HepG2 (cell line): ENCODE measurements around the gene LINC00237. TPM values are rescaled to one million over a fixed set of nuclear protein-coding genes. Genes with fewer than 3 reads are reported as not detected.

Experiments used
- BRCA1 ChIP-seq: sonication (generic); formaldehyde crosslinking; IDR thresholded peaks from 2 replicates; pipeline ENCODE4 v1.4.0; 2020; ENCODE audit warnings: missing genetic modification reagents
- BRD4 ChIP-seq: sonication (generic); formaldehyde crosslinking; IDR thresholded peaks from 2 replicates; pipeline ENCODE4 v1.4.0; 2020; ENCODE audit warnings: missing genetic modification reagents
- FOXA3 ChIP-seq: IDR thresholded peaks from 2 replicates; pipeline ENCODE4 v1.6.1; 2016; ENCODE audit warnings: missing genetic modification reagents, missing compliant biosample characterization
- HNF4G ChIP-seq, 2 experiments: sonication (generic) in 1 of 2; formaldehyde crosslinking in 1 of 2; IDR thresholded peaks; 2 replicates each; pipeline versions ENCODE4 v1.4.0 to v1.6.1; 2011 to 2020; ENCODE audit warnings: borderline replicate concordance in 2 of 2, low read depth in 2 of 2, mild to moderate bottlenecking in 2 of 2, low read length in 1 of 2, missing genetic modification reagents in 1 of 2, moderate library complexity in 1 of 2
- ISX ChIP-seq: sonication (generic); formaldehyde crosslinking; conservative IDR thresholded peaks from 2 replicates; pipeline ENCODE4 v1.5.0; 2020; ENCODE audit warnings: missing genetic modification reagents
- MAFK ChIP-seq, 2 experiments: IDR thresholded peaks in 1 of 2; conservative IDR thresholded peaks in 1 of 2; 2 replicates each; pipeline ENCODE4 v1.6.1; 2011; ENCODE audit warnings: improper control_type of control experiment in 2 of 2, low read length in 2 of 2
- MTF1 ChIP-seq: sonication (generic); formaldehyde crosslinking; IDR thresholded peaks from 2 replicates; pipeline ENCODE4 v1.5.0; 2020; ENCODE audit warnings: missing genetic modification reagents
- TGIF2 ChIP-seq: IDR thresholded peaks from 2 replicates; pipeline ENCODE4 v1.6.1; 2016; ENCODE audit warnings: control low read depth, missing compliant biosample characterization
- TP53 ChIP-seq: sonication (generic); formaldehyde crosslinking; conservative IDR thresholded peaks from 2 replicates; pipeline ENCODE4 v1.4.0; 2020; ENCODE audit warnings: missing genetic modification reagents
- ZNF317 ChIP-seq: sonication (generic); formaldehyde crosslinking; IDR thresholded peaks from 2 replicates; pipeline ENCODE4 v1.5.0; 2020; ENCODE audit warnings: mild to moderate bottlenecking, missing genetic modification reagents
- ZNF350 ChIP-seq: sonication (generic); formaldehyde crosslinking; IDR thresholded peaks from 2 replicates; pipeline ENCODE4 v1.4.0; 2020; ENCODE audit warnings: mild to moderate bottlenecking, low read depth, missing genetic modification reagents, borderline replicate concordance
- ZNF441 ChIP-seq: sonication (generic); formaldehyde crosslinking; IDR thresholded peaks from 2 replicates; pipeline ENCODE4 v1.7.0; 2021; ENCODE audit warnings: missing genetic modification reagents, borderline replicate concordance
- ZNF607 ChIP-seq: sonication (generic); formaldehyde crosslinking; IDR thresholded peaks from 2 replicates; pipeline ENCODE4 v1.5.1; 2020; ENCODE audit warnings: missing genetic modification reagents, mild to moderate bottlenecking, borderline replicate concordance
- ZNF761 ChIP-seq: sonication (generic); formaldehyde crosslinking; conservative IDR thresholded peaks from 2 replicates; pipeline ENCODE4 v1.4.0; 2020; ENCODE audit warnings: mild to moderate bottlenecking, missing genetic modification reagents
- polyA plus RNA-seq, 8 experiments: library from polyadenylated mRNA; depleted of rRNA in 3 of 8; stranded (reverse) in 7 of 8; unstranded in 1 of 8; fragments of >200 nt; fragmentation: Illumina TruSeq in 4 of 8; extraction: Trizol in 4 of 8; gene quantifications; 2 replicates each; pipeline versions ENCODE4 v1.2.1 to v1.2.3, GENCODE V29; 2011 to 2016; ENCODE audit warnings: low read depth in 4 of 8, missing spikeins in 1 of 8, mixed read lengths in 1 of 8; ENCODE audit not compliant: insufficient read depth in 1 of 8
- total RNA-seq, 5 experiments: library from RNA; depleted of rRNA; stranded (reverse); fragments of >200 nt; fragmentation: Illumina TruSeq; extraction: Trizol; gene quantifications; 2 replicates each; pipeline ENCODE4 v1.2.3, GENCODE V29; 2016; ENCODE audit warnings: low read depth in 1 of 5
- TF ChIP-seq, protein P1 (sequence below), 2 experiments: sonication (generic) in 1 of 2; formaldehyde crosslinking in 1 of 2; IDR thresholded peaks; 2 replicates each; pipeline versions ENCODE4 v1.4.0 to v1.6.1; 2016 to 2020; ENCODE audit warnings: borderline replicate concordance in 1 of 2, low read depth in 1 of 2, mild to moderate bottlenecking in 1 of 2, missing genetic modification reagents in 1 of 2
- TF ChIP-seq, protein P2 (sequence below): sonication (generic); formaldehyde crosslinking; IDR thresholded peaks from 2 replicates; pipeline ENCODE4 v1.4.0; 2020; ENCODE audit warnings: missing genetic modification reagents, borderline replicate concordance
- TF ChIP-seq, protein P3 (sequence below): sonication (generic); formaldehyde crosslinking; IDR thresholded peaks from 2 replicates; pipeline ENCODE4 v1.4.0; 2020; ENCODE audit warnings: missing genetic modification reagents, borderline replicate concordance

Gene LINC00237
- total and polyA plus RNA-seq, 2 of the 13 experiments (the other 11 are each of a cell fraction or from before 2014, with no cell fraction given), result not detected

DNA sequence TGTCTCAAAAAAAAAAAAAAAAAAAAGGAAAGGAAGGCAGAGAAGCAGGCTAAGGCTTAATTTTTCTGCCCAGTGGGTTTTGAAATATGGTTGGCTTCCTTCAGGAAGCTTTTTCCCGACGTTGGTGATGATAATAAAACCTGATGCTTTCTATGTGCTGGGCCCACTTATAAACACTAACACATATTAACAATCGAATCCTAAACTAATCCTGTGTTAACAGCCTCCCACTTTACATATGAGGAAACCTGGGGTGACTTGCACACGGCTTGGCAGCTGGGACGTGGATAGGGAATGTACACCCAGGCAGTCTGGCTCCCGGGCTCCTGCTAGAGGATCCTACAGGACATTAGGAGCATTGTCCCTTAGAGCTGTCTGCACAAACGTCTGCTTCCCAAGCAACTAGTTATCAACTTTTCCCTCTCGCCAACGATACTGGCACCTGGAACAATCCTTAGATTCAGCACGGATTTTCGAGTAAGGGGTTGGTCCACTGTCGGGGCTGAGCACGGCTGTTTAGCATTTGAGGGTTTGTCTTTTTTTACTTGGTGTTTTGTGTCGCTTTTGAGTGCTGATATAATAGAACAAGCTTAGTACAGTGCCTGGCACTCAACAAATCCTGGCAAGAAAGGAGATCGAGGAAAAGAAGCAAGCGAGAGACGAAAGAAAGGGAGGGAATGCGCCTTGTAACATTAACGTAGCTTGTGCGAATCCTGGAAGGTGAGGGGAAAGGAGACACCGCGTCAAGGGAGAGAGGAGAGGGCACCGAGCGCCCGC is 19.1 kb upstream of the LINC00237 start (continued):
- TF ChIP-seq, protein P1, sequence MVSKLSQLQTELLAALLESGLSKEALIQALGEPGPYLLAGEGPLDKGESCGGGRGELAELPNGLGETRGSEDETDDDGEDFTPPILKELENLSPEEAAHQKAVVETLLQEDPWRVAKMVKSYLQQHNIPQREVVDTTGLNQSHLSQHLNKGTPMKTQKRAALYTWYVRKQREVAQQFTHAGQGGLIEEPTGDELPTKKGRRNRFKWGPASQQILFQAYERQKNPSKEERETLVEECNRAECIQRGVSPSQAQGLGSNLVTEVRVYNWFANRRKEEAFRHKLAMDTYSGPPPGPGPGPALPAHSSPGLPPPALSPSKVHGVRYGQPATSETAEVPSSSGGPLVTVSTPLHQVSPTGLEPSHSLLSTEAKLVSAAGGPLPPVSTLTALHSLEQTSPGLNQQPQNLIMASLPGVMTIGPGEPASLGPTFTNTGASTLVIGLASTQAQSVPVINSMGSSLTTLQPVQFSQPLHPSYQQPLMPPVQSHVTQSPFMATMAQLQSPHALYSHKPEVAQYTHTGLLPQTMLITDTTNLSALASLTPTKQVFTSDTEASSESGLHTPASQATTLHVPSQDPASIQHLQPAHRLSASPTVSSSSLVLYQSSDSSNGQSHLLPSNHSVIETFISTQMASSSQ (IDR thresholded peaks at IDR 0.05; ENCODE audit: low read depth), result no peak
- TF ChIP-seq, protein P1 (CRISPR knock-in tag; IDR thresholded peaks at IDR 0.05; ENCODE audit: borderline replicate concordance), result no peak
- TF ChIP-seq HNF4G (IDR thresholded peaks at IDR 0.05; ENCODE audit: borderline replicate concordance, low read depth, low read length) (no peak; the same call in 1 of the 2 replicates), HNF4G (CRISPR knock-in tag; IDR thresholded peaks at IDR 0.05; ENCODE audit: borderline replicate concordance, low read depth) (no peak), MTF1 (CRISPR knock-in tag) (peak; percentile 92), ZNF317 (peak; percentile 42; the same call in 1 of the 2 replicates), TGIF2 (CRISPR knock-in tag) (peak; percentile 46), ZNF607 (CRISPR knock-in tag) (0 out of 2 replicates have a peak, but pooled peaks have one; percentile 28), BRD4 (CRISPR knock-in tag) (0 out of 2 replicates have a peak, but pooled peaks have one; percentile 73), BRCA1 (peak; percentile 47; the same call in 1 of the 2 replicates), ZNF350 (CRISPR knock-in tag) (no peak), ZNF761 (CRISPR knock-in tag) (peak; percentile 94), TP53 (CRISPR knock-in tag) (no peak), ISX (CRISPR knock-in tag) (no peak), MAFK (conservative IDR thresholded peaks at IDR 0.05 in 1 of 2, IDR thresholded peaks at IDR 0.05 in 1 of 2; ENCODE audit: low read length in 2 of 2) (no peak), ZNF441 (CRISPR knock-in tag) (0 out of 2 replicates have a peak, but pooled peaks have one; percentile 56), FOXA3 (CRISPR knock-in tag) (peak; percentile 10; the same call in 1 of the 2 replicates)
- TF ChIP-seq, protein P2, sequence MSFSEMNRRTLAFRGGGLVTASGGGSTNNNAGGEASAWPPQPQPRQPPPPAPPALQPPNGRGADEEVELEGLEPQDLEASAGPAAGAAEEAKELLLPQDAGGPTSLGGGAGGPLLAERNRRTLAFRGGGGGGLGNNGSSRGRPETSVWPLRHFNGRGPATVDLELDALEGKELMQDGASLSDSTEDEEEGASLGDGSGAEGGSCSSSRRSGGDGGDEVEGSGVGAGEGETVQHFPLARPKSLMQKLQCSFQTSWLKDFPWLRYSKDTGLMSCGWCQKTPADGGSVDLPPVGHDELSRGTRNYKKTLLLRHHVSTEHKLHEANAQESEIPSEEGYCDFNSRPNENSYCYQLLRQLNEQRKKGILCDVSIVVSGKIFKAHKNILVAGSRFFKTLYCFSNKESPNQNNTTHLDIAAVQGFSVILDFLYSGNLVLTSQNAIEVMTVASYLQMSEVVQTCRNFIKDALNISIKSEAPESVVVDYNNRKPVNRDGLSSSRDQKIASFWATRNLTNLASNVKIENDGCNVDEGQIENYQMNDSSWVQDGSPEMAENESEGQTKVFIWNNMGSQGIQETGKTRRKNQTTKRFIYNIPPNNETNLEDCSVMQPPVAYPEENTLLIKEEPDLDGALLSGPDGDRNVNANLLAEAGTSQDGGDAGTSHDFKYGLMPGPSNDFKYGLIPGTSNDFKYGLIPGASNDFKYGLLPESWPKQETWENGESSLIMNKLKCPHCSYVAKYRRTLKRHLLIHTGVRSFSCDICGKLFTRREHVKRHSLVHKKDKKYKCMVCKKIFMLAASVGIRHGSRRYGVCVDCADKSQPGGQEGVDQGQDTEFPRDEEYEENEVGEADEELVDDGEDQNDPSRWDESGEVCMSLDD (CRISPR knock-in tag), result no peak
- TF ChIP-seq, protein P3, sequence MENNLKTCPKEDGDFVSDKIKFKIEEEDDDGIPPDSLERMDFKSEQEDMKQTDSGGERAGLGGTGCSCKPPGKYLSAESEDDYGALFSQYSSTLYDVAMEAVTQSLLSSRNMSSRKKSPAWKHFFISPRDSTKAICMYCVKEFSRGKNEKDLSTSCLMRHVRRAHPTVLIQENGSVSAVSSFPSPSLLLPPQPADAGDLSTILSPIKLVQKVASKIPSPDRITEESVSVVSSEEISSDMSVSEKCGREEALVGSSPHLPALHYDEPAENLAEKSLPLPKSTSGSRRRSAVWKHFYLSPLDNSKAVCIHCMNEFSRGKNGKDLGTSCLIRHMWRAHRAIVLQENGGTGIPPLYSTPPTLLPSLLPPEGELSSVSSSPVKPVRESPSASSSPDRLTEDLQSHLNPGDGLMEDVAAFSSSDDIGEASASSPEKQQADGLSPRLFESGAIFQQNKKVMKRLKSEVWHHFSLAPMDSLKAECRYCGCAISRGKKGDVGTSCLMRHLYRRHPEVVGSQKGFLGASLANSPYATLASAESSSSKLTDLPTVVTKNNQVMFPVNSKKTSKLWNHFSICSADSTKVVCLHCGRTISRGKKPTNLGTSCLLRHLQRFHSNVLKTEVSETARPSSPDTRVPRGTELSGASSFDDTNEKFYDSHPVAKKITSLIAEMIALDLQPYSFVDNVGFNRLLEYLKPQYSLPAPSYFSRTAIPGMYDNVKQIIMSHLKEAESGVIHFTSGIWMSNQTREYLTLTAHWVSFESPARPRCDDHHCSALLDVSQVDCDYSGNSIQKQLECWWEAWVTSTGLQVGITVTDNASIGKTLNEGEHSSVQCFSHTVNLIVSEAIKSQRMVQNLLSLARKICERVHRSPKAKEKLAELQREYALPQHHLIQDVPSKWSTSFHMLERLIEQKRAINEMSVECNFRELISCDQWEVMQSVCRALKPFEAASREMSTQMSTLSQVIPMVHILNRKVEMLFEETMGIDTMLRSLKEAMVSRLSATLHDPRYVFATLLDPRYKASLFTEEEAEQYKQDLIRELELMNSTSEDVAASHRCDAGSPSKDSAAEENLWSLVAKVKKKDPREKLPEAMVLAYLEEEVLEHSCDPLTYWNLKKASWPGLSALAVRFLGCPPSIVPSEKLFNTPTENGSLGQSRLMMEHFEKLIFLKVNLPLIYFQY (CRISPR knock-in tag), result peak; percentile 7; the same call in 1 of the 2 replicates
